GM19193 (cell line): ENCODE data around the gene ADAD2.

Experiments used
- POLR2A ChIP-seq: IDR thresholded peaks from 4 replicates; pipeline ENCODE4 v1.6.1; 2011; ENCODE audit not compliant: insufficient read depth, insufficient read length; ENCODE audit errors: extremely low read depth

ADAD2 gene

GRCh38 chr16:84226026-84226425 lies 35.1 kb downstream of the ADAD2 start:
- no peak for TF ChIP-seq POLR2A

GRCh38 chr16:84227548-84227947 lies 36.6 kb downstream of the ADAD2 start:
- no peak for TF ChIP-seq POLR2A

- no peak for TF ChIP-seq POLR2A
Observed at GRCh38 chr16:84228256-84228838, 37.4 kb downstream of the ADAD2 start.

- no peak for TF ChIP-seq POLR2A
Observed at GRCh38 chr16:84229471-84229870, 38.5 kb downstream of the ADAD2 start.

GRCh38 chr16:84232060-84232459 lies 41.1 kb downstream of the ADAD2 start:
- no peak for TF ChIP-seq POLR2A

- TF ChIP-seq POLR2A: no peak
Observed at GRCh38 chr16:84232969-84233368, 42.0 kb downstream of the ADAD2 start.

GRCh38 chr16:84233748-84234147 lies 42.8 kb downstream of the ADAD2 start:
- no peak for TF ChIP-seq POLR2A

GRCh38 chr16:84234321-84235241 lies 43.6 kb downstream of the ADAD2 start:
- TF ChIP-seq POLR2A: no peak

- TF ChIP-seq POLR2A: no peak
Observed at GRCh38 chr16:84236671-84237070, 45.7 kb downstream of the ADAD2 start.

- no peak for TF ChIP-seq POLR2A
Observed at GRCh38 chr16:84237994-84238750, 47.2 kb downstream of the ADAD2 start.

- TF ChIP-seq POLR2A: no peak
Observed at GRCh38 chr16:84239141-84239769, 48.3 kb downstream of the ADAD2 start.

- no peak for TF ChIP-seq POLR2A
Observed at GRCh38 chr16:84239909-84240308, 49.0 kb downstream of the ADAD2 start, which contains the start of gene KCNG4. TSS of gene KCNG4 (minus strand) at chr16:84240012. CDS start at chr16:84237485, 2,527 bp downstream.

- TF ChIP-seq POLR2A: no peak
Observed at GRCh38 chr16:84240455-84240854, 49.5 kb downstream of the ADAD2 start.

GRCh38 chr16:84241778-84242177 lies 50.8 kb downstream of the ADAD2 start:
- TF ChIP-seq POLR2A: no peak

GRCh38 chr16:84242839-84243238 lies 51.9 kb downstream of the ADAD2 start:
- no peak for TF ChIP-seq POLR2A

GRCh38 chr16:84243732-84244131 lies 52.8 kb downstream of the ADAD2 start:
- TF ChIP-seq POLR2A: no peak

- TF ChIP-seq POLR2A: no peak
Observed at GRCh38 chr16:84244728-84245127, 53.8 kb downstream of the ADAD2 start.
